GM12872 (cell line): ENCODE results near the gene LRRK2.

Source experiments
- CTCF ChIP-seq: IDR thresholded peaks from 3 replicates; pipeline ENCODE4 v1.5.1; 2011; ENCODE audit warnings: low read depth, mild to moderate bottlenecking, low read length, moderate library complexity; ENCODE audit not compliant: insufficient read depth

Gene LRRK2

GRCh38 chr12:40343124-40343523 is 118.3 kb downstream of the LRRK2 start:
- TF ChIP-seq CTCF = no peak

- no peak for TF ChIP-seq CTCF
These were observed 119.5 kb downstream of the LRRK2 start for GRCh38 chr12:40344312-40344711.

- TF ChIP-seq CTCF = no peak
These were observed 127.2 kb downstream of the LRRK2 start for GRCh38 chr12:40351976-40352375.

- TF ChIP-seq CTCF = peak; percentile 47; the same call in 2 of the 3 replicates
These were observed 150.3 kb downstream of the LRRK2 start for GRCh38 chr12:40375076-40375475.

- no peak for TF ChIP-seq CTCF
These were observed 151.9 kb downstream of the LRRK2 start for GRCh38 chr12:40376533-40377267.

GRCh38 chr12:40378691-40379090 is 153.9 kb downstream of the LRRK2 start:
- no peak for TF ChIP-seq CTCF

- TF ChIP-seq CTCF = no peak
These were observed 157.4 kb downstream of the LRRK2 start for GRCh38 chr12:40382217-40382616.
